GM21528 (cell line): Measurements from ENCODE around the gene DDC.

Experiments used
- ATAC-seq: cut with Tn5 transposase; IDR thresholded peaks from one replicate; pipeline ENCODE4 v1.9.1; 2021; ENCODE audit warnings: mild to moderate bottlenecking, moderate library complexity; ENCODE audit not compliant: unreplicated experiment, low FRiP score

Gene DDC

DNA sequence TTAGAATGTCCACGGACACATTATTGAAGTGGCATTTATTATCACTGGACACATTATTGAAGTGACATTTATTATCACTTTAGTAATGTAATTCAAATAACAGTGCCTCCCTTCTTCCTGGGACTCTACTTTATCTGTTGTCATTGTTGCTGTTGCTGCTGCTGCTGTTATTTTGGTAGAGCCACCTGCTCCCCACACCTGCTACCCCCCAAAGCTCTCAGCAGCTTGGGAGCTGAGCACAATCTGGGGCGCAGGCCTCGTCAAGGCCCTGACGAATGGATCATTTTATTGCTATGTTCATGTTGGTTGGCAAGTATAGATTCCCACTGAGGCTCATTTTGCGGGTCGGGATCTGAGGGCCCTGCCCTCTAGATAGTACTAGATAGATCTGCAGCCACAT, 139.9 kb downstream of the DDC start:
- ATAC-seq, result no peak

DNA sequence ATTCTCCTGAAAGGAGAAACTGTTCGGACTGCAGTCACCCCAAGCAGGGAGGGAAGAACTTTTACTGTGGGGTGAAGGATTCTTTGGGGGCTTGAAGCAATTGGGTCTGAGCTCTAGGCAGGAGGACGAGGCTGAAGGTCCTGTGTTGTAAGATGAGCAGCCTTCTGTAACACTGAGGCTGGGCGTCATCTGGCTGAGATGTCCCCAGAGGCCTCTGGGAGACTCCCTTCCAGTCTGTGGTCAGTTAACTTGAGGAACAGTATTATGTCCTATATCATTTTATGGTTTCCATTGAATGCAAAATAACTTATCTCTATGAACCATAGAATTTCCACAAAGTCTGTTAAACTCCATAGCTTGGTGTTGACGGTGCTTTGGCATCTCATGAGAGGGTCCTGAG, 141.3 kb downstream of the DDC start:
- ATAC-seq, result no peak

DNA sequence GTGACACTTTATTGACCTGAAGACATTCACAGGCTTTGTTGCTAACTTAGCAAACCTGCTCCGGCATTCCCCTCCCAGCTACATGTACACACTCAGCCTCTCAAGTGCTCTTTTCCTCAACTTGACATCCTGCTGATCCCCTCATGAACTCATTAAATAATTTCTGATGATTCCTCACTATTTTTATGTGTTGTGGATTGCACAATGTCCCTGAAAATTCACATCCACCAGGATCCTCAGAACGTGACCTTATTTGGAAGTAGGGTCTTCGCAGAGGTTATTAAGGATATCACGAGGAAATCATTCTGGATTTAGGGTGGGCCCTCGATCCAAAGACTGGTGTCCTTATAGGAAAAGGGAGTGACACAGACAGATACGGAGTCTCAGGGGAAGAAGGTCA, 142.3 kb downstream of the DDC start:
- no peak for ATAC-seq

DNA sequence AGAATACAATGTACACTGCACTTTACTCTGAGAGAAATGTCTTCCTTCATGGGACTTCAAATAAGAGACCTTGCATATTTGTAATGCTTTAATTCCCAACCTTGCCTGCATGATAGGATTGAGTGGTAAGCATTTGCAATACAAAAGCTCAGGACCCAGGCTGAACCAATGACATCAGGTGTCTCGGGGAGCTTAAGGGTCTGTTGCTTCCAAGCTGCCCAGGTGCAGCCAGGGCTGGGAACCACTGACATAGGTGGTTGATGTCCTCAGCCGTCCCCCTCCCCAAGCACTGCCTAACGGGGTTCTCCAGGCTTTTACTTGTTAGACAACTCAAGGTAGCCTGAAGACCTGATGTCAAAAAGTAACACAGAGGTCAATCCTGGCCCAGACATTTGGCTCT, 144.2 kb downstream of the DDC start:
- ATAC-seq, result no peak

DNA sequence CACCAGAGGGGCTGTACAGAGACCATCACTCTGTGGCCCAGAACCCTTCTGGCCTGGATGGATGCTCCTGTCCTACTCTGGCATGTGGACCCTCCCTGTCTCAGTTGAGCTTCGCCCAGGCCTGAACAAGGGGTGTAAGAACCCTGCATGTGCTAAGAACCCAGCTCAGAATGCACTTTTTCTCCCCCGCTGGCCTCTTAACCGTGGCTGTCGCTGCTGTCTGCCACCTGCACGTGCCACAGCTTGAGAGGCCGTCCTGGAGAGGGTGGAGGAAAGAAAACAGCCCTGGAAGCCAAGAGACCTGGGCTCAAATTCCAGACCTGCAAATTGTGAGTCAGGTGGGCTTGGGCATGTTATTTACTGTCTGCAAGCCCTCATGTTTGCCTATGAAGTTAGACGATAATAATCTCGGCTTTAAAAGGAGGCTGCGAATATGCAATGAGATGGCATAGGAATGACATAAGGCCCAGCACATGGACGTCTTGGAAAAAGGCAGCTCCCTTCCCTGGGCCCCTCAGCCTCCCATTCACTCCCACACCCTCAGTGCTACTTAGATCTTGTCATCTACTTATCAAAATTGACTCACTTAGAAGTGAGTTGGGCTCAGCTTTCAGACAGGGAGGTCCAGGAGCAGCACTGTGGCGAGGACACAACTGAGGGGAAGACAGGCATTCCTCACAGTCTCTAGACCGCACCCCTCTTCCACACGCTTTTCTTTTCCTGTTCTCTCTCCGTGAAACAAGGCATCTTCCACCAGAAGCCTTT, 146.5 kb downstream of the DDC start:
- no peak for ATAC-seq

DNA sequence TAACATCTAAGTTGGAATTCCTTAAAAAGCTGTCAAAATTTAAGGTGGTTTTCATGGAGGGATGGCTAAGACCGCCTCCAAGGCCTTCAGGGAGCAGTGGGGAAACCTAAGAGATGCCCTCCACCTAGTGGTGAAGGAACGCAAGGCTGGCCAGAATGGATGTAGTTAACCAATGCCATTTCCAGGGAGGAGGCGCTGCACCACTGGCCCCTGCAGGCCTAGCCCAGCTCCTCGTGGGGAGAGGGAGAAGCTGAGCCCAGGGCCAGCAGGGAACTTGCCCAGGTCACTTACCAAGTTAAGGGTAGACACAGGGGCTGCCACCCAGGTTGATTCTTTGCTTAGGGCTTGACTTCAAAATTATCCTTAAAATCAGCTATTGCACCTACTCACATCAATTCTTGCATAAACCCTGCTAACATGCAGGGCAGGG, 147.1 kb downstream of the DDC start:
- ATAC-seq, result peak; percentile 76

DNA sequence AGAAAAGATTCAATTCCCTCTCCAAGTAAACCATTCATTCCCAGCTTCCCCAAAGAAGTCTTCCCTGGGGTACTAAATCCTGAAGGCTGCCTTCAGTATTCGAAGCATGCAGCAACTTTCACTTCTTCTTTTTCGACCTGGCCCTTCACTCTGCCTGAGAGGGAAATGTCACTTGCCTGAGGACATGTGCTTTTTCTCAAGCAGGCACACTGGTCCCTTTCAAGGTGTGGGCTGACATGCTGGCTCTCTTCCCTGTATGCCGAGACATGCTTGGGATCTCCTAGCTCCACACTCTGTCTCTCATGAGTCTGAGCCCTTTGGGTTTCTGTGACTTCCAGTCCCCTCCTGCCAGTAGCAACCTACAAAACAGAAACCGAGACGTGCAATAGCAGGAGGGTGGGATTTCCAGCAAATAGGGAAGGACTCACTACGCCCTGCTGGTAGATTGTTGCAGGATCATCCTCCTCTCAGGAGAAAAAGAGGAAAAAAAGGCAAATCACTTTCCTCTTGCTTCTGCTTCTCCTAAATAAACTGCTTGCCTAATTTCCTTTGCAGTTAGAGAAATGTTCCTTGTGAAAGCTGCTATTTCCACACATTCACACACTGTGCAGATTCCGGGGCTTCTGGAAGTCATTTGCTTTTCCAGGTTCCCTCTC, 148.6 kb downstream of the DDC start:
- ATAC-seq, result peak; percentile 84

DNA sequence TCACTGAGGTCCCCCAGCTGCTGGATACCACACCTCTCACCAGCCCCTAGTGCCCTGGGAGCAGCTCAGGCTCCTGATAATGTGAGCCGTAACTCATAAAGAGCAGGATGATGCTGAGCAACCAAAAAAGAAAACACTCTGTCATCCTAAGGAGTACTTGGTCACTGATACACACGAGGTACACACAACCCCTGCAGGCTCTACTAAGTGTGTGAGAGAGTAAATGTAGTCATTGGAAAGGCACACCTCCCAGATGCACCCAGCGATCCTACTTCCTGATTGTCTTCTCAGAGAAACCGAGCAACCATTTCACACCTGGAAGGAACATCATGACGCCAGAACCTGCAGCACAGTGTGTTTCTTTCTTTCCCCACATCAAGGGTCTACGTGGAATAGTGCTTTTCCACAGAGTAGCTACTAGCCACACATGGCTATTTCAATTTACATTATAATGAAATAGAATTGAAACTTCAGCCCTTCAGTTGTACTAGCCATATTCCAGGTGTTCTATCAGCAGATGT, 149.3 kb downstream of the DDC start:
- no peak for ATAC-seq

DNA sequence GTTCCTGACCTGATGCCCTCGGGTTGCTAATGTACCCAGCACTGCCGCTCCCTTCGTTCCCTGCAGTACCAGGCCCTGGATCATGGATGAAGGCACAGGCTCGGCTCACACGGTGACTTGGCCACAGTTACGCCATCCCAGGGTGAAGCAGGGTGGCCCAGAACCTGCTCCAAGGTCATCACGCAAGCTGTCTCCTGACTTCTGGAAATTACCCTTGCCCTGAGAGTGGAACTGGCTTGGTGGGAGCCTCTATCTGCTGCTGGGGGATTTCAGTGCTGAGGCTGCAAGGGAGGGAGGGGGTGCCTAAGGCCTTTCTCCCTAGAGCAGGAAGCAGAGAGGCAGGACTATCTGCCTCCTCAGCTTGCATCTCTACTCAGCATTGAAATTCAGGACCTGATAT, 151.6 kb downstream of the DDC start:
- no peak for ATAC-seq

DNA sequence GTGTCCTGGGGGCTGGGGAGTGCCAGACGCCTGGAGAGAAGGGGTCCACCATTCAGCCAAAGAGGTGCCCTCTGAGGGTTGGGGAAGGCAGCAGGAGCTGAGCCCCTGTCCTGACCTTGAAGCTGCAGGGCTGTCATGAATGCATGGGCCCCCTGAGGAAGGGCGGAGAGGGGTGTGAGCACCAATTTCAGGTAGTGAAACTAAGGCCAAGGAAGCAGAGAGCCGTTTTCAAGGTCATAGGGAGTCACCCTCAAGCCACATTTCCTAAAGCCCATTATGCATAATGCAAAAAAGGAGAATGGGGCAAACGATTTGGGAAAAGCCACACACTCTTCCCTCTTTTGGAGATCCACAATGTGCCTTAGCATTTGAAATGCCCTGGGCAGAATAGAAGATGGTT, 152.2 kb downstream of the DDC start:
- no peak for ATAC-seq

DNA sequence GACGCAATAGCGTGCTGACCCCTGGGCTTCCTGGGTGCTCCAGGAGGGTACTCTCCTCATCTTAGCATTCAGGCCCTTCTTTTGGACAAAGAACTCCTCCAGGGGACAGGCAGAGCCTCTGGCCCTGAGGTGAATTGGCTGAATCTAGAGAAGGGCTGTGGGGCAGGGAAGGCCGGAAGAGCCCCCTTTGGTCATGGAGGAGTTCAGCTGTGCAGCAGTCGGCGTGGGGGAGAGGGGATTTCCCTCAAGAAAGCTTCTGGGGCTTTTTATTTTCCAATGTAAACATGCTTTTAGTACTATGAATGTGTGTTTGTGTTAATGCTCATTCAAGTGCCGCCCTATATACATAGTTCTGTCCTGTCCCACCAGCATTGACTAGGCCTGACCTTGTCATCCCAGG, 153.9 kb downstream of the DDC start:
- ATAC-seq, result no peak

DNA sequence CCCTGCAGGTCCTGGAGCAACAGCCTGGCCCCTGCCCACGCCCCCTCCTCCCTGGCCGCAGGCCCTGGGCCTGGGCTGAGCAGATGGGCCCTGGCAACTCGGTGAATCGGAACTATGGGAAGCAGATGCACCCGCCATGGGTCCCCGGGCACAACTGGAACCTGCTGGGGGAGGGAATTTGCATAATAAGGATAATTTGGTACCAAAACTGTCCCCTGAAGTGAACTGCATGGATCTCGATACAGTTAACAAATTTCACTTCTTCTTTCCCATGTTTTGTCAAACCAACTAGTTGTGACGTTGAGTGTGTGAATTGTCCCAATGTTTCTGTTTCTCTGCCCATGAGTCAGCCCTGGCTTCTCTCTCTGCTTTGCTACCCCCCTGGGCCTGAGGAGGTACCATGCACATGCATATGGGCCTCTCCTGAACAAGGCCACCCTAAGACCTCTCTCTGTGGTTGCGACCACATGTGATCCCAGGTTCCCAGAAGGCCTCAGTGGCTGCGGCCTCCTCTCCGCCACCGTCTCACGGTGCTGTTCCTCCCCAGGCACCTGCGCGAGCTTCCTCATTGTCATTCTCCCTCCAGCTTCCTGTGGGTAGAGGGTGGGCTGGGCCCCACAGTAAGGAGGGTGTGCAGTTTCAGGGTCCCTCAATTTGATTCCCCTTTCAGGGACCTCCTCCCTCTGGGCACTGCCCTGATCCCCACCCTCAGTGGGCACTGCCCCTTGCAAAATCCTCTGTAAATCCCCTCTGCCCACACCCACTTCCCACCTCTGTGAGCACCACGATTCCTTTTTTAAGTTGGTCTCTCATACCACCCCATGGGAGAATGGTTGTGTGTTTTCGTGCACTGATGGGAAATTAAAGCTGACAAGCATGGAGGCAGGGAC, 155.1 kb downstream of the DDC start:
- ATAC-seq, result peak; percentile 60
